Panc1 (cell line): ENCODE data around the gene SUGCT. TPM values are rescaled to one million over a fixed set of nuclear protein-coding genes. Genes with fewer than 3 reads are reported as not detected.

Experiments used
- ATAC-seq: fragments of 200-7000 bp; cut with Tn5 transposase; 2 replicates; pipeline ENCODE4 v1.9.1; 2020; ENCODE audit warnings: mild to moderate bottlenecking, moderate library complexity
- BruUV-seq: library from RNA; stranded (reverse); fragments of 400-500 nt; replicated peaks from 2 replicates; lab custom pipeline; 2021; lab: Mats Ljungman, UMichigan
- CTCF ChIA-PET: fragments of 300-600 bp; sonication (Branson Sonifier 250); formaldehyde crosslinking; loops from one replicate; lab custom pipeline; 2022; ENCODE audit warnings: antibody characterized with exemption; lab: Charles Lee
- POLR2A ChIA-PET: fragments of 300-600 bp; sonication (Branson Sonifier 250); formaldehyde crosslinking; loops from one replicate; lab custom pipeline; 2022; ENCODE audit warnings: antibody characterized with exemption; lab: Charles Lee
- DNase-seq: peaks from one replicate; pipeline ENCODE4 v3.0.0-alpha.2; 2010; ENCODE audit warnings: low read depth, low spot score
- H3K27ac ChIP-seq: 2 replicates; pipeline ENCODE4 v1.5.1; 2011; ENCODE audit warnings: mild to moderate bottlenecking, low read length, inconsistent platforms
- H3K27me3 ChIP-seq: fragments of 200-500 bp; sonication (Bioruptor generic); 2 replicates; pipeline ENCODE4 v1.6.0; 2014; ENCODE audit warnings: low read length, inconsistent platforms; ENCODE audit not compliant: control insufficient read depth, insufficient read depth
- H3K36me3 ChIP-seq: fragments of 200-500 bp; sonication (Bioruptor generic); 2 replicates; pipeline ENCODE4 v1.5.1; 2014; ENCODE audit warnings: inconsistent platforms, mild to moderate bottlenecking, low read length, moderate library complexity; ENCODE audit not compliant: control insufficient read depth, insufficient read depth
- H3K4me1 ChIP-seq: 2 replicates; pipeline ENCODE4 v1.5.1; 2011; ENCODE audit warnings: inconsistent platforms, mild to moderate bottlenecking, low read length, moderate library complexity; ENCODE audit not compliant: control insufficient read depth, insufficient read depth
- H3K4me3 ChIP-seq, 2 experiments: 2 replicates each; pipeline ENCODE4 v1.5.1; 2011 to 2012; ENCODE audit warnings: low read depth in 2 of 2, low read length in 2 of 2, mild to moderate bottlenecking in 2 of 2, inconsistent platforms in 1 of 2, moderate library complexity in 1 of 2
- H3K9me3 ChIP-seq: fragments of 200-500 bp; sonication (Bioruptor generic); 2 replicates; pipeline ENCODE4 v1.5.1; 2014; ENCODE audit warnings: low read depth, mild to moderate bottlenecking, inconsistent platforms, low read length, moderate library complexity; ENCODE audit not compliant: control insufficient read depth, insufficient read depth
- CTCF ChIP-seq: fragments of 450-650 bp; IDR thresholded peaks from 2 replicates; pipeline ENCODE4 v1.5.1; 2017; ENCODE audit warnings: mild to moderate bottlenecking
- POLR2AphosphoS5 ChIP-seq: IDR thresholded peaks from 2 replicates; pipeline ENCODE4 v1.6.1; 2012; ENCODE audit warnings: mild to moderate bottlenecking, low read depth, low read length, moderate library complexity
- REST ChIP-seq, 2 experiments: IDR thresholded peaks; 2 replicates each; pipeline ENCODE4 v1.6.1; 2011 to 2012; ENCODE audit warnings: low read depth in 2 of 2, control low read depth in 1 of 2, low read length in 1 of 2, mild to moderate bottlenecking in 1 of 2, moderate library complexity in 1 of 2; ENCODE audit not compliant: insufficient read depth in 1 of 2
- SIN3A ChIP-seq: IDR thresholded peaks from 2 replicates; pipeline ENCODE4 v1.6.1; 2012; ENCODE audit warnings: low read depth, mild to moderate bottlenecking, low read length, moderate library complexity, borderline replicate concordance; ENCODE audit not compliant: insufficient read depth
- TCF7L2 ChIP-seq: IDR thresholded peaks from 2 replicates; pipeline ENCODE4 v1.6.1; 2011; ENCODE audit warnings: mild to moderate bottlenecking, low read depth, low read length, inconsistent platforms
- in situ Hi-C: cut with HindIII; loops from 2 replicates; pipeline ENCODE4 v1.10.0; 2016; ENCODE audit warnings: low sequenced_read_pairs, low pct_unique_long_range_greater_than_20kb
- intact Hi-C: fragments of 100-400 bp; cut with micrococcal nuclease; formaldehyde crosslinking; loops from one replicate; pipeline ENCODE4 v1.10.0; 2022; ENCODE audit not compliant: unreplicated experiment
- total RNA-seq: library from RNA; stranded (reverse); gene quantifications from one replicate; pipeline ENCODE4 v1.2.1, GENCODE V29; 2021; ENCODE audit not compliant: unreplicated experiment

Gene SUGCT
- total RNA-seq, 1 experiment from 2014 or later: 3.1 TPM

GRCh38 chr7:40500219-40500618, 365.4 kb downstream of the SUGCT start:
- Histone ChIP-seq H3K4me3 (no peak overlapping the region), H3K9me3 (no peaks in the 10 kb centered on the region), H3K27me3 (no peaks in the 10 kb centered on the region), H3K4me1 (no peaks in the 10 kb centered on the region), H3K36me3 (no peaks in the 10 kb centered on the region), H3K27ac (no peak overlapping the region)
- ATAC-seq: no peak
- intact Hi-C loops (no loop called here), in situ Hi-C loops (no loop called here)
- ChIA-PET CTCF (no interaction called here), POLR2A (no interaction called here)
- BruUV-seq: no TSS peak
- TF ChIP-seq REST (IDR thresholded peaks at IDR 0.05; ENCODE audit: insufficient read depth in 1 of 2, low read depth in 2 of 2, low read length in 1 of 2) (no peak), TCF7L2 (no peak), SIN3A (no peak), CTCF (no peak), POLR2AphosphoS5 (no peak)
- DNase-seq: no peak

- no peak for ATAC-seq
- TF ChIP-seq SIN3A: no peak
- TF ChIP-seq CTCF: no peak
- TF ChIP-seq POLR2AphosphoS5: no peak
- TF ChIP-seq REST (IDR thresholded peaks at IDR 0.05; ENCODE audit: insufficient read depth in 1 of 2, low read depth in 2 of 2, low read length in 1 of 2): no peak
- POLR2A ChIA-PET: no interaction called here
- intact Hi-C loops (no loop called here), in situ Hi-C loops (no loop called here)
- Histone ChIP-seq H3K27me3 (no peaks in the 10 kb centered on the region), H3K27ac (no peak overlapping the region), H3K36me3 (no peaks in the 10 kb centered on the region), H3K4me3 (no peak overlapping the region), H3K9me3 (no peaks in the 10 kb centered on the region; the same call in 1 of the 2 replicates), H3K4me1 (no peaks in the 10 kb centered on the region)
- DNase-seq: no peak
- CTCF ChIA-PET: no interaction called here
- no TSS peak for BruUV-seq
These were observed 367.6 kb downstream of the SUGCT start for GRCh38 chr7:40502359-40502758.
